H9 (cell line): ENCODE measurements around the gene CFAP91. TPM values are rescaled to one million over a fixed set of nuclear protein-coding genes. Genes with fewer than 3 reads are reported as not detected.

ENCODE experiments used
- DNase-seq: peaks from one replicate; pipeline ENCODE4 v3.0.0-alpha.2; 2017
- H2AFZ ChIP-seq: one replicate; pipeline ENCODE4 v1.6.1; 2013; ENCODE audit warnings: mild to moderate bottlenecking, low read length, control low read depth, moderate library complexity
- H2AK5ac ChIP-seq: 2 replicates; pipeline ENCODE4 v1.6.1; 2013; ENCODE audit warnings: low read length, control low read depth, mixed read lengths; ENCODE audit not compliant: insufficient read length
- H2BK120ac ChIP-seq: one replicate; pipeline ENCODE4 v1.6.1; 2013; ENCODE audit warnings: low read depth, mild to moderate bottlenecking, low read length, control low read depth, inconsistent platforms; ENCODE audit not compliant: poor library complexity, severe bottlenecking
- H2BK12ac ChIP-seq: 2 replicates; pipeline ENCODE4 v1.6.1; 2013; ENCODE audit warnings: low read length, control low read depth, mixed read lengths, low read depth; ENCODE audit not compliant: insufficient read length
- H2BK15ac ChIP-seq: 2 replicates; pipeline ENCODE4 v1.6.1; 2013; ENCODE audit warnings: low read depth, low read length, control low read depth
- H2BK20ac ChIP-seq: one replicate; pipeline ENCODE4 v1.6.1; 2013; ENCODE audit warnings: low read depth, mild to moderate bottlenecking, low read length, control low read depth, inconsistent platforms; ENCODE audit not compliant: poor library complexity, severe bottlenecking
- H2BK5ac ChIP-seq: 2 replicates; pipeline ENCODE4 v1.6.1; 2013; ENCODE audit warnings: low read length, control low read depth, mixed read lengths; ENCODE audit not compliant: insufficient read length
- H3K14ac ChIP-seq: 2 replicates; pipeline ENCODE4 v1.6.1; 2013; ENCODE audit warnings: low read length, control low read depth; ENCODE audit not compliant: insufficient read depth
- H3K18ac ChIP-seq: 2 replicates; pipeline ENCODE4 v1.6.1; 2013; ENCODE audit warnings: low read depth, mild to moderate bottlenecking, mixed read lengths, low read length, control low read depth; ENCODE audit not compliant: insufficient read length
- H3K23ac ChIP-seq: 2 replicates; pipeline ENCODE4 v1.6.1; 2013; ENCODE audit warnings: low read length, control low read depth, mixed read lengths, low read depth; ENCODE audit not compliant: insufficient read length
- H3K23me2 ChIP-seq: 2 replicates; pipeline ENCODE4 v1.6.1; 2013; ENCODE audit warnings: low read depth, mild to moderate bottlenecking, mixed read lengths, low read length, control low read depth; ENCODE audit not compliant: insufficient read length, poor library complexity, severe bottlenecking
- H3K27ac ChIP-seq: 2 replicates; pipeline ENCODE4 v1.5.1; 2013; ENCODE audit warnings: low read length, control low read depth, mixed read lengths, low read depth; ENCODE audit not compliant: insufficient read length
- H3K27me3 ChIP-seq: 2 replicates; pipeline ENCODE4 v1.6.1; 2013; ENCODE audit warnings: low read length, control low read depth, inconsistent platforms; ENCODE audit not compliant: insufficient read depth
- H3K4ac ChIP-seq: 2 replicates; pipeline ENCODE4 v1.6.1; 2013; ENCODE audit warnings: low read depth, mild to moderate bottlenecking, control low read depth, inconsistent platforms, low read length, moderate library complexity
- H3K4me1 ChIP-seq: 2 replicates; pipeline ENCODE4 v1.6.1; 2013; ENCODE audit warnings: low read length, control low read depth, inconsistent platforms; ENCODE audit not compliant: insufficient read depth
- H3K4me2 ChIP-seq: 2 replicates; pipeline ENCODE4 v1.6.1; 2013; ENCODE audit warnings: low read length, control low read depth, mixed read lengths; ENCODE audit not compliant: insufficient read length, insufficient read depth
- H3K56ac ChIP-seq: 2 replicates; pipeline ENCODE4 v1.6.1; 2013; ENCODE audit warnings: low read depth, mild to moderate bottlenecking, mixed read lengths, low read length, control low read depth; ENCODE audit not compliant: insufficient read length
- H3K79me1 ChIP-seq: 2 replicates; pipeline ENCODE4 v1.6.1; 2013; ENCODE audit warnings: low read depth, mild to moderate bottlenecking, moderate library complexity, low read length, control low read depth, inconsistent platforms; ENCODE audit not compliant: insufficient read depth, poor library complexity, severe bottlenecking
- H3K79me2 ChIP-seq: 2 replicates; pipeline ENCODE4 v1.6.1; 2013; ENCODE audit warnings: low read length, control low read depth, inconsistent platforms; ENCODE audit not compliant: insufficient read depth
- H3K9ac ChIP-seq: 2 replicates; pipeline ENCODE4 v1.6.1; 2013; ENCODE audit warnings: low read length, control low read depth, mixed read lengths; ENCODE audit not compliant: insufficient read length; ENCODE audit errors: extremely low read depth
- H3K9me3 ChIP-seq: one replicate; pipeline ENCODE4 v1.6.1; 2013; ENCODE audit warnings: low read depth, low read length, inconsistent platforms; ENCODE audit not compliant: control insufficient read depth
- H3T11ph ChIP-seq: one replicate; pipeline ENCODE4 v1.6.1; 2013; ENCODE audit warnings: mild to moderate bottlenecking, low read length, control low read depth, inconsistent platforms
- H4K20me1 ChIP-seq: one replicate; pipeline ENCODE4 v1.6.1; 2013; ENCODE audit not compliant: control insufficient read depth, insufficient read length, insufficient read depth
- H4K5ac ChIP-seq: 2 replicates; pipeline ENCODE4 v1.6.1; 2013; ENCODE audit warnings: low read depth, mild to moderate bottlenecking, mixed read lengths, low read length, control low read depth; ENCODE audit not compliant: insufficient read length
- H4K8ac ChIP-seq: replicated peaks from 2 replicates; pipeline ENCODE4 v1.6.1; 2013; ENCODE audit warnings: low read length, control low read depth, mixed read lengths, low read depth; ENCODE audit not compliant: insufficient read length
- H4K91ac ChIP-seq: 2 replicates; pipeline ENCODE4 v1.6.1; 2013; ENCODE audit warnings: low read depth, mild to moderate bottlenecking, moderate library complexity, mixed read lengths, low read length, control low read depth; ENCODE audit not compliant: insufficient read length
- H3K27ac Mint-ChIP-seq, 3 experiments: 2 replicates in 2 of 3; 3 replicates in 1 of 3; pipeline ENCODE4 v1.8.0; 2020 to 2021; ENCODE audit warnings: mixed read lengths in 3 of 3, mild to moderate bottlenecking in 1 of 3, moderate library complexity in 1 of 3
- H3K27me3 Mint-ChIP-seq: 2 replicates; pipeline ENCODE4 v1.8.0; 2021; ENCODE audit warnings: low read depth, mild to moderate bottlenecking, moderate library complexity, mixed read lengths
- H3K36me3 Mint-ChIP-seq, 3 experiments: 2 replicates in 2 of 3; 3 replicates in 1 of 3; pipeline ENCODE4 v1.8.0; 2020 to 2021; ENCODE audit warnings: low read depth in 3 of 3, mixed read lengths in 3 of 3; ENCODE audit not compliant: insufficient read depth in 1 of 3
- H3K4me1 Mint-ChIP-seq, 2 experiments: 2 replicates each; pipeline ENCODE4 v1.8.0; 2020; ENCODE audit warnings: mixed read lengths in 2 of 2
- H3K4me3 Mint-ChIP-seq, 2 experiments: 2 replicates in 1 of 2; 3 replicates in 1 of 2; pipeline ENCODE4 v1.8.0; 2020 to 2021; ENCODE audit warnings: mild to moderate bottlenecking in 2 of 2, mixed read lengths in 2 of 2, moderate library complexity in 1 of 2
- H3K9me3 Mint-ChIP-seq, 2 experiments: 2 replicates in 1 of 2; 3 replicates in 1 of 2; pipeline ENCODE4 v1.8.0; 2020; ENCODE audit warnings: mild to moderate bottlenecking in 2 of 2, mixed read lengths in 2 of 2, moderate library complexity in 1 of 2
- WGBS: extraction: QIAGEN DNeasy Blood & Tissue Kit; methylation state at CpG from one replicate; pipeline ENCODE4 v1.1.7; 2013; ENCODE audit warnings: missing lambda C conversion rate, low lambda C conversion rate, mixed read lengths; ENCODE audit not compliant: insufficient read length; ENCODE audit errors: extremely low coverage; 5-methylcytosine and 5-hydroxymethylcytosine counted together
- total RNA-seq: library from RNA; stranded (reverse); gene quantifications from 2 replicates; pipeline ENCODE4 v1.2.1, GENCODE V29; 2021
- TF ChIP-seq, protein P1 (sequence below): fragments of 200-600 bp; sonication (generic); conservative IDR thresholded peaks from 3 replicates; pipeline ENCODE4 v1.8.0; 2021; ENCODE audit warnings: antibody characterized with exemption, mild to moderate bottlenecking

The CFAP91 gene
- total RNA-seq, 1 experiment from 2014 or later: 2.3 TPM

DNA sequence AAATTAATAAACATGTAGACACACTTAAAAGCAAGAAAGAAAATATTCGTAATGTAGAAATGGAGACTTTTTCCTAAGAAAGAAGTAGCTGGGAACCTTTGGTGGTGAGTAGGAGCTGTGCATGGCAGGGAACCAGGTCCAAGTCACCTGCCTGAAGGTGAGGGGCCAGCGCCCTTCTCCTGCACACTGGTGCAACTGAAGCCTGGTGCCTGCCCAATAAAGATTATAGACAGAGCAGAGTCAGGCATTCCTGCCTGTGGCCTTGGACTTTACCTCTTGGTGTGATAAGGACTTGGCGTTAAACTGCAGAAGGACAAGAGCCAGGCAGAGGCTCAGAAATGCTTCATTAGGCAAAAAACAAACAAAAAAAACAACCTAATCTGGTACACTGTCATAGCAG lies 14.2 kb downstream of the CFAP91 start:
- WGBS: no CpG with 5 or more reads among the region's 3 CpGs
- Histone ChIP-seq H3K4ac (no peak overlapping the region), H3K79me1 (no peaks in the 10 kb centered on the region), H3K9me3 (no peaks in the 10 kb centered on the region), H3K4me1 (no peaks in the 10 kb centered on the region), H4K91ac (no peak overlapping the region), H2AK5ac (no peak overlapping the region), H2BK20ac (no peak overlapping the region), H4K8ac (no peak overlapping the region), H3K56ac (no peak overlapping the region), H3K79me2 (no peaks in the 10 kb centered on the region), H4K5ac (no peak overlapping the region), H3K18ac (no peak overlapping the region), H3T11ph (no peak overlapping the region), H3K27ac (no peak overlapping the region), H2BK120ac (no peak overlapping the region), H4K20me1 (no peaks in the 10 kb centered on the region), H2AFZ (no peak overlapping the region), H3K14ac (no peak overlapping the region), H3K4me2 (no peak overlapping the region), H3K23me2 (no peaks in the 10 kb centered on the region), H3K9ac (no peak overlapping the region), H2BK12ac (no peak overlapping the region), H2BK15ac (no peak overlapping the region), H3K27me3 (no peaks in the 10 kb centered on the region), H3K23ac (no peak overlapping the region), H2BK5ac (no peak overlapping the region)
- TF ChIP-seq, protein P1, sequence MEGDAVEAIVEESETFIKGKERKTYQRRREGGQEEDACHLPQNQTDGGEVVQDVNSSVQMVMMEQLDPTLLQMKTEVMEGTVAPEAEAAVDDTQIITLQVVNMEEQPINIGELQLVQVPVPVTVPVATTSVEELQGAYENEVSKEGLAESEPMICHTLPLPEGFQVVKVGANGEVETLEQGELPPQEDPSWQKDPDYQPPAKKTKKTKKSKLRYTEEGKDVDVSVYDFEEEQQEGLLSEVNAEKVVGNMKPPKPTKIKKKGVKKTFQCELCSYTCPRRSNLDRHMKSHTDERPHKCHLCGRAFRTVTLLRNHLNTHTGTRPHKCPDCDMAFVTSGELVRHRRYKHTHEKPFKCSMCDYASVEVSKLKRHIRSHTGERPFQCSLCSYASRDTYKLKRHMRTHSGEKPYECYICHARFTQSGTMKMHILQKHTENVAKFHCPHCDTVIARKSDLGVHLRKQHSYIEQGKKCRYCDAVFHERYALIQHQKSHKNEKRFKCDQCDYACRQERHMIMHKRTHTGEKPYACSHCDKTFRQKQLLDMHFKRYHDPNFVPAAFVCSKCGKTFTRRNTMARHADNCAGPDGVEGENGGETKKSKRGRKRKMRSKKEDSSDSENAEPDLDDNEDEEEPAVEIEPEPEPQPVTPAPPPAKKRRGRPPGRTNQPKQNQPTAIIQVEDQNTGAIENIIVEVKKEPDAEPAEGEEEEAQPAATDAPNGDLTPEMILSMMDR: no peak
- Mint-ChIP-seq H3K9me3 (no peaks in the 10 kb centered on the region), H3K36me3 (no peaks in the 10 kb centered on the region; a peak in 2 of 7 replicates), H3K27ac (no peak overlapping the region; a peak in 1 of 7 replicates), H3K27me3 (peaks cover 2% of the 10 kb centered on the region; the same call in 1 of the 2 replicates), H3K4me1 (no peaks in the 10 kb centered on the region), H3K4me3 (no peak overlapping the region)
- no peak for DNase-seq
